Measurements from ENCODE around the gene SOCS7.

DNA sequence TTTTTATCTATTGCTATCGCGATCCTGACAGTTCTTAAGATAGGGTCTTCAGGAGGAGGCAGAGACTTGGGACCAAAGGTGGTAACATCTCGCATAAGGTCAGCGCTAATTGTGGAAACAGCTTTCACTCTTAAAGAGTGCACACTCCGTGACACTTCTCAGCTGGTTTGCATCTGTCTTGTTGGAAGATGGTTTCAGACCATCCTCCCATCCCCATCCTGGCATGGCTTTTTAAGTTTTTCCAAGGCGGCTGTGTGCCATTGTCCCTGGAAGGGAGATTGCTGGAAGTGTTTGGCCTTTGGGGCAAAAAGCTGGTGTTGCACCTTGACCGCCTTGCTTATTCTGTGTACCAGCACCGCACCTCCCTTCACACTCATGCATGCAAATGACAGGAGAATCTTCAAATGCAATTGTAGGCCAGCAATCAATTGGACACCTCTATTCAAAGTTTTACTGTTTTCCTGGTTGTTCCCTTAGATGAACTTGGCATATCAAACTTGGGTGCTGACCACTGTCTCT lies 1.5 kb downstream of the SOCS7 start:
- TF ChIP-seq POLR2A (IDR thresholded peaks at IDR 0.05; ENCODE audit: low read depth, low read length) (no peak), TAF1 (IDR thresholded peaks at IDR 0.05; ENCODE audit: borderline replicate concordance, low read depth, low read length) (no peak), POLR2AphosphoS5 (IDR thresholded peaks at IDR 0.05; ENCODE audit: low read depth, low read length) (no peak)
